Measurements from ENCODE around the gene ITCH.

The ITCH gene

GRCh38 chr20:34485068-34485634 is 122.1 kb downstream of the ITCH start:
- Histone ChIP-seq H3K4me1 (ENCODE audit: control insufficient read depth, insufficient read depth, low read length) (no peaks in the 10 kb centered on the region), H3K27ac (ENCODE audit: extremely low read depth, low read depth, low read length) (no peak overlapping the region), H3K36me3 (ENCODE audit: control insufficient read depth in 2 of 2, insufficient read depth in 1 of 2, low read length in 2 of 2) (peaks cover 27 to 74% of the 10 kb centered on the region in 2 experiments), H3K9me3 (ENCODE audit: control insufficient read depth, insufficient read depth, low read depth, low read length) (no peaks in the 10 kb centered on the region), H3K4me3 (ENCODE audit: low read depth, low read length) (no peak overlapping the region)
- POLR2A ChIA-PET, result no interaction called here
- CTCF ChIA-PET, result interaction anchor here (0.7 to 1.6 kb wide), 4 partner anchors 8 to 173 kb away, joined by 3 to 11 read pairs (median 4); no protein-coding TSS in a partner anchor
- TF ChIP-seq ZNF488 (tag by site-specific recombination; IDR thresholded peaks at IDR 0.05) (no peak), ZNF449 (tag by site-specific recombination; IDR thresholded peaks at IDR 0.05) (no peak), ZNF610 (tag by site-specific recombination; IDR thresholded peaks at IDR 0.05; ENCODE audit: borderline replicate concordance) (no peak), ZNF350 (tag by site-specific recombination; IDR thresholded peaks at IDR 0.05) (no peak)

- CTCF ChIA-PET, result interaction anchor here (0.5 to 4.4 kb wide), 4 partner anchors 15 to 281 kb away, joined by 3 to 20 read pairs (median 3); no protein-coding TSS in a partner anchor
- TF ChIP-seq SP2 (tag by site-specific recombination; IDR thresholded peaks at IDR 0.05), result no peak
- TF ChIP-seq ZNF449 (tag by site-specific recombination; IDR thresholded peaks at IDR 0.05), result no peak
- no peak for TF ChIP-seq ZNF10 (tag by site-specific recombination; IDR thresholded peaks at IDR 0.05)
- TF ChIP-seq YY2 (tag by site-specific recombination; IDR thresholded peaks at IDR 0.05), result no peak
- TF ChIP-seq ZNF521 (tag by site-specific recombination; IDR thresholded peaks at IDR 0.05), result no peak
- no peak for TF ChIP-seq HIC1 (tag by site-specific recombination; IDR thresholded peaks at IDR 0.05)
- no peak for TF ChIP-seq ZNF558 (tag by site-specific recombination; IDR thresholded peaks at IDR 0.05)
- no peak for TF ChIP-seq KLF17 (tag by site-specific recombination; IDR thresholded peaks at IDR 0.05)
- no peak for TF ChIP-seq SALL2 (tag by site-specific recombination; IDR thresholded peaks at IDR 0.05; ENCODE audit: borderline replicate concordance)
- TF ChIP-seq ZNF174 (tag by site-specific recombination; IDR thresholded peaks at IDR 0.05), result no peak
- no peak for TF ChIP-seq ZNF518A (tag by site-specific recombination; conservative IDR thresholded peaks at IDR 0.05; ENCODE audit: low read depth)
These were observed 128.3 kb downstream of the ITCH start for GRCh38 chr20:34491226-34491931.

More at GRCh38 chr20:34491226-34491931, 128.3 kb downstream of the ITCH start:
- Histone ChIP-seq H3K4me1 (ENCODE audit: control insufficient read depth, insufficient read depth, low read length) (no peaks in the 10 kb centered on the region), H3K9me3 (ENCODE audit: control insufficient read depth, insufficient read depth, low read depth, low read length) (no peaks in the 10 kb centered on the region), H3K36me3 (ENCODE audit: control insufficient read depth in 2 of 2, insufficient read depth in 1 of 2, low read length in 2 of 2) (peaks cover 46 to 84% of the 10 kb centered on the region in 2 experiments), H3K27ac (ENCODE audit: extremely low read depth, low read depth, low read length) (no peak overlapping the region), H3K4me3 (ENCODE audit: low read depth, low read length) (no peak overlapping the region)
- POLR2A ChIA-PET, result no interaction called here
